NB4 (cell line): ENCODE data around the gene ORC4.

Experiments used
- DNase-seq: peaks from one replicate; pipeline ENCODE4 v3.0.0; 2010; ENCODE audit warnings: low read depth
- H3K4me3 ChIP-seq: one replicate; pipeline ENCODE4 v1.5.1; 2011; ENCODE audit warnings: mild to moderate bottlenecking, low read depth, low read length, moderate library complexity
- CTCF ChIP-seq: IDR thresholded peaks from one replicate; pipeline ENCODE4 v1.5.1; 2012; ENCODE audit warnings: low read depth, low read length
- MYC ChIP-seq: IDR thresholded peaks from 2 replicates; pipeline ENCODE4 v1.6.1; 2011; ENCODE audit warnings: low read depth, low read length
- POLR2A ChIP-seq: IDR thresholded peaks from 2 replicates; pipeline ENCODE4 v1.6.1; 2011; ENCODE audit warnings: mild to moderate bottlenecking; ENCODE audit not compliant: insufficient read length; ENCODE audit errors: extremely low read depth
- TF ChIP-seq, protein P1 (sequence below): IDR thresholded peaks from 2 replicates; pipeline ENCODE4 v1.6.1; 2011; ENCODE audit warnings: low read depth, low read length

Gene ORC4

DNA sequence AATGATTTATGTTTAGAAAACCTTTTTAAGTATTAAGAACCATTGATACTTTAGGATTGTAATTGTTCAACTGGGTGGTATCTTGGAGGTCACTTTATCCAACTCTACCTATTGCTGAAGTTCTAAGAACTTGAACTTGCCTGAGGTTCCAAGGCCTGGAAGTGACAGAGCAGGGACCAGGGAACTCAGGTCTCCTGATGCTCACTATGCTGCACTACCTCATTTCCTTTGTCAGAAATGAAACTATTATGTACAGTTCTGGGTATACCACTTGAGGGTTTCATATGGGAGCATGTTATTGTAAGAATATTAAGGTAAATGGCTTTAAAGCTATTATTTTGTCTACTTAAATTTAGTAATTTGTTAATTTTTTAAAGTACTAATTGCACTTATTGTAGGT is 3.3 kb upstream of the ORC4 start:
- peak; percentile 31 for DNase-seq
- H3K4me3 ChIP-seq = peak overlapping the region; percentile 12
- TF ChIP-seq CTCF (no peak), MYC (no peak), POLR2A (no peak)
- TF ChIP-seq, protein P1, sequence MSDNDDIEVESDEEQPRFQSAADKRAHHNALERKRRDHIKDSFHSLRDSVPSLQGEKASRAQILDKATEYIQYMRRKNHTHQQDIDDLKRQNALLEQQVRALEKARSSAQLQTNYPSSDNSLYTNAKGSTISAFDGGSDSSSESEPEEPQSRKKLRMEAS = no peak

- TF ChIP-seq CTCF (no peak), MYC (no peak)
- TF ChIP-seq, protein P1 = no peak
- no peak for DNase-seq
- peak overlapping the region; percentile 81 for H3K4me3 ChIP-seq
Observed at GRCh38 chr2:148022882-148023281, 2.3 kb upstream of the ORC4 start.

- peak overlapping the region; percentile 81 for H3K4me3 ChIP-seq
- DNase-seq = no peak
- TF ChIP-seq MYC = no peak
- TF ChIP-seq, protein P1 = no peak
- TF ChIP-seq CTCF = no peak
- TF ChIP-seq POLR2A = no peak
Observed at GRCh38 chr2:148022351-148022750, 1.8 kb upstream of the ORC4 start.

- peak overlapping the region; percentile 81 for H3K4me3 ChIP-seq
- DNase-seq = no peak
- TF ChIP-seq MYC = no peak
- TF ChIP-seq POLR2A = no peak
- TF ChIP-seq, protein P1 = no peak
- no peak for TF ChIP-seq CTCF
Observed at GRCh38 chr2:148021886-148022285, 1.3 kb upstream of the ORC4 start.

DNA sequence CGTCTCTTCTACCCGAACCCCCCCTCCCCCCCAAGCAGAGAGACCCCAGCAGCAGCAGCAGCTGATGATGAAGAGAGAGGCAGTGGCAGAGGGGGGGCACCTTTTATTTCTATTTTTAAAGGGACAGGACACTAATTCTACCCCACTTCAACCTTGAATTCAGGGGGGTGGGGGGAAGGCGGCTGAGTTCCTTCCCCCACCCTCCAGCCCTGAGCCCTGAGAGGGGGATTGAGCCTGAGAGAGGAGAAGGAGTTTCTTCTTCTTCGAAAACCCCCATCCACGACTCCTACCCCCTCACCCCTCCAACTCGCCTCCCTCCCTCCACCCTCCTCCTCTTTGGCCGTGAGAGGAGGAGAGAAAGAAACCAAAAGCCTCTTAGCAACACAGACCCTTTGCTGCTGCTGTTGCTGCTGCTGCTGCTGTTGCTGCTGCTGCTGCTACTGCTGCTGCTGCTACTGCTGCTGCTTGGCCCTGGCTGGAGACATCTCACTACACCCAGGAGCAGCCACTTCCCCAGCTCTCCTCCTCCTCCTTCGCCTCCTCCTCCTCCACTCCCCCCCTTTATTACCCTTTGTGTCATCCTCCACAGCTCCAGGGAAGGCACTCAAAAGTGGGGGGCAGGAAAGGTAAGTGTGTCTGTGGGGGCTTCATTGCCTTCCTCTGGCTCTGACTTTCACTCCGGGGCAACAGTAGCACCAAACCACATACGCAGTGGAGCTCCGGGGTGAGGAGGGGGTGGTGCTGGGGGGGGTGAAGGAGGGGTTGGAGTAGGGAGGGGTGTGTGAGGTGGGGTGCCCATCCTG is 723 bp upstream of the ORC4 start, which contains the start of gene MBD5:
MBD5 (plus strand) TSS at position 33 of the 803 bp plus-strand sequence.
- peak within 1 kb of the TSS; percentile 94 for H3K4me3 ChIP-seq
- DNase-seq = peak; percentile 70
- no peak for TF ChIP-seq MYC
- TF ChIP-seq, protein P1 = no peak
- no peak for TF ChIP-seq CTCF
- no peak for TF ChIP-seq POLR2A
